Gastroesophageal sphincter (tissue), 4 donors: ENCODE results near the gene INO80. TPM values are rescaled to one million over a fixed set of nuclear protein-coding genes. Genes with fewer than 3 reads are reported as not detected.

ENCODE experiments used
- ATAC-seq: fragments of 150-250 bp; one replicate; pipeline ENCODE4 v1.9.1; 2016; ENCODE audit warnings: mild to moderate bottlenecking, moderate library complexity
- H3K27ac ChIP-seq, 4 donors: fragments of 200-600 bp; sonication (generic) in 3 of 4; 1 replicate in 3 of 4; 2 replicates in 1 of 4; pipeline ENCODE4 v1.5.1; 2016 to 2019
- H3K27me3 ChIP-seq: fragments of 200-600 bp; sonication (generic); one replicate; pipeline ENCODE4 v1.5.1; 2019
- H3K36me3 ChIP-seq, 2 donors: fragments of 200-600 bp; sonication (generic); one replicate each; pipeline ENCODE4 v1.5.1; 2019; ENCODE audit warnings: control low read depth in 1 of 2
- H3K4me1 ChIP-seq, 3 donors: fragments of 200-600 bp; sonication (generic); 1 replicate in 2 of 3; 2 replicates in 1 of 3; pipeline ENCODE4 v1.5.1; 2016 to 2019; ENCODE audit warnings: control low read depth in 2 of 3
- H3K4me3 ChIP-seq, 2 donors: fragments of 200-600 bp; sonication (generic); one replicate each; pipeline ENCODE4 v1.5.1; 2019; ENCODE audit warnings: mild to moderate bottlenecking in 1 of 2, moderate library complexity in 1 of 2
- H3K9me3 ChIP-seq, 3 donors: fragments of 200-600 bp; sonication (generic); one replicate each; pipeline ENCODE4 v1.5.1; 2017 to 2019; ENCODE audit warnings: control low read depth in 2 of 3
- EP300 ChIP-seq: sonication (generic); formaldehyde crosslinking; IDR thresholded peaks from one replicate; pipeline ENCODE4 v1.6.1; 2017; ENCODE audit warnings: antibody characterized with exemption, mild to moderate bottlenecking
- POLR2A ChIP-seq, 2 donors: fragments of 450-650 bp; IDR thresholded peaks; one replicate each; pipeline ENCODE4 v1.6.1; 2017; ENCODE audit warnings: antibody characterized with exemption in 2 of 2, mild to moderate bottlenecking in 2 of 2, moderate library complexity in 1 of 2
- POLR2AphosphoS5 ChIP-seq: sonication (generic); formaldehyde crosslinking; IDR thresholded peaks from one replicate; pipeline ENCODE4 v1.6.1; 2017; ENCODE audit warnings: antibody characterized with exemption
- WGBS, 2 donors: methylation state at CpG; one replicate each; pipeline ENCODE4 v1.1.5; 2018; ENCODE audit warnings: low coverage in 1 of 2; 5-methylcytosine and 5-hydroxymethylcytosine counted together
- total RNA-seq, 4 donors: library from RNA; depleted of rRNA; stranded (reverse); fragments of >200 nt; gene quantifications; one replicate each; pipeline ENCODE4 v1.1.0, GENCODE V29; 2016
- TF ChIP-seq, protein P1 (sequence below), 4 experiments: fragments of 200-600 bp in 2 of 4; fragments of 450-650 bp in 2 of 4; sonication (generic) in 1 of 4; IDR thresholded peaks; one replicate each; pipeline ENCODE4 v1.5.1; 2017 to 2019; ENCODE audit warnings: antibody characterized with exemption in 4 of 4, mild to moderate bottlenecking in 2 of 4, moderate library complexity in 2 of 4

INO80 gene
- total RNA-seq, 4 donors from 2014 or later: 18.0 to 61.3 (median 32.2) TPM

DNA sequence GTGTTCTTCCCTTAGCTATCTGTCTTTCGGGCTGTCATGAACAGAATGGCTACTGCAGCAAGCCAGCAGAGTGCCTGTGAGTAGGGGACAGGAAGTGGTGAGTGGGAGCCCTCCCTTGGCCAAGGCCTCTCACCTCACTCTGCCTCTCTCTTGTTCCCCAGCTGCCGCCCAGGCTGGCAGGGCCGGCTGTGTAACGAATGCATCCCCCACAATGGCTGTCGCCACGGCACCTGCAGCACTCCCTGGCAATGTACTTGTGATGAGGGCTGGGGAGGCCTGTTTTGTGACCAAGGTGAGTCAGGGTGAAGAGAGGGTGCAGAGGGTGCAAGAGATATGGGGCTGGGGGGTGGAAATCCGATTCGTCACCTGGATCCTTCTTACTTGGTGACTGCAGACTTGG is 183.9 kb downstream of the INO80 start:
- no peak for ATAC-seq
- H3K9me3 ChIP-seq: no peaks in the 10 kb centered on the region
- peak overlapping the region in 1 of 4 donors; percentile 60 for H3K27ac ChIP-seq
- TF ChIP-seq, protein P1, sequence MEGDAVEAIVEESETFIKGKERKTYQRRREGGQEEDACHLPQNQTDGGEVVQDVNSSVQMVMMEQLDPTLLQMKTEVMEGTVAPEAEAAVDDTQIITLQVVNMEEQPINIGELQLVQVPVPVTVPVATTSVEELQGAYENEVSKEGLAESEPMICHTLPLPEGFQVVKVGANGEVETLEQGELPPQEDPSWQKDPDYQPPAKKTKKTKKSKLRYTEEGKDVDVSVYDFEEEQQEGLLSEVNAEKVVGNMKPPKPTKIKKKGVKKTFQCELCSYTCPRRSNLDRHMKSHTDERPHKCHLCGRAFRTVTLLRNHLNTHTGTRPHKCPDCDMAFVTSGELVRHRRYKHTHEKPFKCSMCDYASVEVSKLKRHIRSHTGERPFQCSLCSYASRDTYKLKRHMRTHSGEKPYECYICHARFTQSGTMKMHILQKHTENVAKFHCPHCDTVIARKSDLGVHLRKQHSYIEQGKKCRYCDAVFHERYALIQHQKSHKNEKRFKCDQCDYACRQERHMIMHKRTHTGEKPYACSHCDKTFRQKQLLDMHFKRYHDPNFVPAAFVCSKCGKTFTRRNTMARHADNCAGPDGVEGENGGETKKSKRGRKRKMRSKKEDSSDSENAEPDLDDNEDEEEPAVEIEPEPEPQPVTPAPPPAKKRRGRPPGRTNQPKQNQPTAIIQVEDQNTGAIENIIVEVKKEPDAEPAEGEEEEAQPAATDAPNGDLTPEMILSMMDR (IDR thresholded peaks at IDR 0.05): no peak
- TF ChIP-seq POLR2AphosphoS5 (no peak), POLR2A (IDR thresholded peaks at IDR 0.05) (no peak), EP300 (no peak)
- peak overlapping the region in 1 of 2 donors; percentile 55 for H3K4me3 ChIP-seq
- peaks cover 91% of the 10 kb centered on the region for H3K27me3 ChIP-seq
- peaks cover 0 to 7% of the 10 kb centered on the region in 2 donors for H3K36me3 ChIP-seq
- peaks cover 0 to 40% (median 34%) of the 10 kb centered on the region in 3 donors for H3K4me1 ChIP-seq
- 100% methylated on average over 2 of the region's 8 CpGs; no CpG with 5 or more reads in 1 of the 2 donors for WGBS, 2 donors

DNA sequence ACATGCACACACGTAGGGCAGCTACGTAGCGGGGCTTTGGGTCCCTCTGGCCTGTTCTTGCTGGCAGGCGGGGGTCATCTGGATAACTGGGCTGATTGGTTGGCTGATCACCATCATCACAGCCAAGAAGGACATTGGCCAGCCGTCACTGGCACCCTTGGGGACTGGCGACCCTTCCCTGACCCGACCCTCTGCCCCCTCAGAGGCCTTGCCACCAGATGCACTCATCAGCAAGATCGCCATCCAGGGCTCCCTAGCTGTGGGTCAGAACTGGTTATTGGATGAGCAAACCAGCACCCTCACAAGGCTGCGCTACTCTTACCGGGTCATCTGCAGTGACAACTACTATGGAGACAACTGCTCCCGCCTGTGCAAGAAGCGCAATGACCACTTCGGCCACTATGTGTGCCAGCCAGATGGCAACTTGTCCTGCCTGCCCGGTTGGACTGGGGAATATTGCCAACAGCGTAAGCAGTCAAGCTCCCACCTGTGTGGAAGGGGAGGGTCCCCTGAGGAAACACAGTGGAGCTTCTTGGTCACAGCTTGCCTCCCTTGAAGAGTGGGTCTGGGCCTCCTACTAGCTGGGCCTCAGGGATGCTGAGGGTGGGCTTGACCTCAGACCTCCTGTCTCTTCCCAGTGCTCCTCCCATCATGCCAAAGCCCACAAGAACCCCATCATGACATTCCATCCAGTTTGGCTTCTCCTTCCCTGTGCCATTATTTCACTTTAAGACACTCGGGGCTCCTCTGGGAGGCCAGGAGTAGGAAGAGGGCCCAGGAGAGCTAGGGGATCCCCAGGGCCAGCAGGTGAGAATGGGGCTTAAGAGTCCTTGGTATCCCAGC is 184.6 kb downstream of the INO80 start:
- 54 to 62% methylated on average over 3 to 5 of the region's 16 CpGs for WGBS, 2 donors
- Histone ChIP-seq H3K27ac (peak overlapping the region in 2 of 4 donors; percentile 51 to 60), H3K9me3 (no peaks in the 10 kb centered on the region), H3K36me3 (peaks cover 0 to 7% of the 10 kb centered on the region in 2 donors), H3K27me3 (peaks cover 98% of the 10 kb centered on the region), H3K4me3 (peak overlapping the region in 1 of 2 donors; percentile 55), H3K4me1 (peaks cover 0 to 47% (median 34%) of the 10 kb centered on the region in 3 donors)
- no peak for ATAC-seq
- TF ChIP-seq EP300 (no peak), POLR2AphosphoS5 (no peak), POLR2A (IDR thresholded peaks at IDR 0.05) (no peak)
- TF ChIP-seq, protein P1 (IDR thresholded peaks at IDR 0.05): no peak

DNA sequence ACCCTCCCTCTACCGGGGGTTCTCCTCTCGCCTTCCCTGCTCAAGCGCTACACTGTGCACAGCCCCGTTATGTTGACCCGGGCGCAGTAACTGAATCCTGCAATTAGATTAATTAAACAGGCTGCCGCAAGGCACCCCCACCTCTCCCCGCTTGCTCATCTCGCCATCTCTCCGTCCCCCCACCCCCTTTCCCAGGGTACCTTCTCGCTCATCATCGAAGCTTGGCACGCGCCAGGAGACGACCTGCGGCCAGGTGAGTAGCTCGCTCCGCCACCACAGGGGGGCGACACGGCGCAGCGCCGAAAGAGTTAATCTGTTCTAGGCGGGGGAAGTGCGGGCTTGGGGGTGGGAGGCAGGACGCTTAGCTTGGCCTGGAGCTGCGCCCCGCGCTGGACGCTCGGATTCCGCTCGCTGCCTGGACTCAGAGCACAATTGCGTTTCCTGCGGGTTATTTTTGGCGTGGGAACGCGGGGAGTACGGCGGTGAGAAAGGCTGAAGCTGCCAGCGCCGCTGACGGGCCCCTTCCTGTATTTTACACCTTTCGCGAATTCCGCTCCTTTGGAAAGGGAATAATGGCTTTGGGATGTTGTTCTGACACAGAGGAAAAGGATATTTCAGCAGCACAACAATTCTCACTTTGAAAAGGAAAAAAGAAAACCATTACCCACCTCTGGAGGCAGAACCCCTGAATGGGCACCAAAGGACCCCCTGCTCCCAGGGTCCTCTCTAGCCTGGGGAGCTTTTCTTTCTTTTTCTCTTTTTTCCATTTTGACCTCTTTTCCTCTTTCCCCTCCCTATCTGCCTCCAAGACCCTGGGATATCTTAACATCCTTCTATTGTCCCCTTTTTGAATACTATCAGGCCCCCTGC is 185.4 kb downstream of the INO80 start:
- Histone ChIP-seq H3K4me1 (peaks cover 0 to 55% (median 41%) of the 10 kb centered on the region in 3 donors), H3K4me3 (peak overlapping the region in 1 of 2 donors; percentile 55), H3K27ac (peak overlapping the region in 2 of 4 donors; percentile 51 to 60), H3K27me3 (peaks cover 100% of the 10 kb centered on the region), H3K36me3 (peaks cover 0 to 7% of the 10 kb centered on the region in 2 donors), H3K9me3 (no peaks in the 10 kb centered on the region)
- WGBS, 2 donors: 0 to 1% methylated on average over 8 to 15 of the region's 46 CpGs
- ATAC-seq: peak; percentile 50
- TF ChIP-seq POLR2AphosphoS5: no peak
- TF ChIP-seq POLR2A (IDR thresholded peaks at IDR 0.05): no peak
- TF ChIP-seq EP300: no peak
- TF ChIP-seq, protein P1 (IDR thresholded peaks at IDR 0.05): peak in 3 of 4 experiments; percentile 11 to 49 (median 26)

DNA sequence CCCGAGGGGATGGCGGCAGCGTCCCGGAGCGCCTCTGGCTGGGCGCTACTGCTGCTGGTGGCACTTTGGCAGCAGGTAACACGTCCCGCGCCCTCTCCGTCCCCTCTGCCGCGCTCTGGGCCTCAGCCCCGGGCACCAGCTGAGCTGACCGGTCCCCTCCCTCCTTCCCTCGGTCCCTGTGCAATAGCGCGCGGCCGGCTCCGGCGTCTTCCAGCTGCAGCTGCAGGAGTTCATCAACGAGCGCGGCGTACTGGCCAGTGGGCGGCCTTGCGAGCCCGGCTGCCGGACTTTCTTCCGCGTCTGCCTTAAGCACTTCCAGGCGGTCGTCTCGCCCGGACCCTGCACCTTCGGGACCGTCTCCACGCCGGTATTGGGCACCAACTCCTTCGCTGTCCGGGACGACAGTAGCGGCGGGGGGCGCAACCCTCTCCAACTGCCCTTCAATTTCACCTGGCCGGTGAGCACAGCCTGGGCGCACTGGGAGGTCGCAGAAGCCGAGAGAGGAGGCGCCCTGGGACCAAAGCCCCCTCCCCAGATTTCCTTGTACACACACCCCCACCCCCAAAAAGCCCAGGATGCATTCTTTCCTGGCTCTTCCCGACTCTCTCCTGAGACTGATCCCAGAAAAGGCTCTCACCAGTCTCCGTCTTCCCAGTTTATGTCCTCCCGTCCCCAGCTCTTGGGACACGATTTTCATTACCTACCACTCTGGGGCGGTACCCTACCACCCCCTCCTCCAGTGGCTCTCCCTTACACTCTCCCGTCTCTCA is 186.2 kb downstream of the INO80 start:
- peak; percentile 26 for ATAC-seq
- TF ChIP-seq EP300 (no peak), POLR2A (IDR thresholded peaks at IDR 0.05) (no peak), POLR2AphosphoS5 (no peak)
- TF ChIP-seq, protein P1 (IDR thresholded peaks at IDR 0.05): no peak
- H3K27ac ChIP-seq: peak overlapping the region in 3 of 4 donors; percentile 7 to 60 (median 33)
- H3K27me3 ChIP-seq: peaks cover 100% of the 10 kb centered on the region
- H3K4me1 ChIP-seq: peaks cover 0 to 57% (median 42%) of the 10 kb centered on the region in 3 donors
- H3K4me3 ChIP-seq: peak overlapping the region; percentile 21 to 55
- H3K9me3 ChIP-seq: no peaks in the 10 kb centered on the region
- WGBS, 2 donors: 0 to 2% methylated on average over 1 to 8 of the region's 56 CpGs
- peaks cover 0 to 6% of the 10 kb centered on the region in 2 donors for H3K36me3 ChIP-seq
